Stimulated activated CD8-positive, alpha-beta memory T cell treated with anti-CD3 and anti-CD28 coated beads, Interleukin-15, amount 100 ng/mL, for 1 hour (primary cell): Measurements from ENCODE around the gene NDUFC1.

Experiments
- DNase-seq: peaks from one replicate; pipeline ENCODE4 v3.0.0-alpha.2; 2020; ENCODE audit warnings: low read depth

The NDUFC1 gene

GRCh38 chr4:139247241-139247640 lies 55.0 kb downstream of the NDUFC1 start:
- no peak for DNase-seq

GRCh38 chr4:139246166-139246565 lies 56.1 kb downstream of the NDUFC1 start:
- no peak for DNase-seq

GRCh38 chr4:139245590-139245989 lies 56.7 kb downstream of the NDUFC1 start:
- no peak for DNase-seq

GRCh38 chr4:139243448-139244365 lies 58.6 kb downstream of the NDUFC1 start:
- DNase-seq: no peak

GRCh38 chr4:139242511-139243051 lies 59.7 kb downstream of the NDUFC1 start:
- DNase-seq: no peak

GRCh38 chr4:139241784-139242151 lies 60.5 kb downstream of the NDUFC1 start:
- DNase-seq: no peak

- DNase-seq: no peak
Observed at GRCh38 chr4:139241086-139241783, 61.0 kb downstream of the NDUFC1 start.
